ENCODE data around the gene TGFBRAP1. TPM values are rescaled to one million over a fixed set of nuclear protein-coding genes. Genes with fewer than 3 reads are reported as not detected.

The TGFBRAP1 gene
- total and polyA plus RNA-seq, 2 donors from 2014 or later, result 6.7 to 25.8 TPM

GRCh38 chr2:105242286-105242993 lies 87.1 kb downstream of the TGFBRAP1 start:
- H3K4me3 ChIP-seq (ENCODE audit: low read length in 3 of 3), result no peak overlapping the region
- no peak for FAIRE-seq
- intact Hi-C loops (cut with DNase I), result no loop called here

DNA sequence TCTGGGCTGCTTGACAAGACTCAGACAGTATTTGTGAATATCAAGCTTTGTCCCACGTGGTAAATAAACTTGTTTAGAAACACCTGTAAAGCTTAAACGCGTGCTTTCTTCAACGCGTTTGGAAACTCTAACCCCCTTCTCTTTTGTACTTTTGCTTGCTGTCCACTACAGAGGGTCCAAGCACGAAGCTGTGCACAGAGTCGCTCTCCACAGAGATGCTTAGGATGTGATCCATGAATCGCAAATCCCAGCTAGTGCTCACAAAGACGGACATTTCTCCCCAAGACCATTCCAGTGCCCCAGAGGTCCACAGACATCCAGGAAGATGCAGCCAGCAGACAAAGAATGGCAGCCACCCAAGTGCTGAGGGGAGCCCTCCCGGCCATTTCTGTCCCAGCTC lies 88.1 kb downstream of the TGFBRAP1 start, which contains the start of gene GPR45:
Gene GPR45, plus strand, starts transcription at position 301 of the 400 bp plus-strand sequence. CDS start 116 bp downstream, outside the sequence.
- FAIRE-seq (no peak), DNase-seq (no peak)
- Histone ChIP-seq H3K27ac (ENCODE audit: low read depth in 2 of 2, low read length in 2 of 2) (no peak within 1 kb of the TSS), H3K9me3 (ENCODE audit: control insufficient read depth in 2 of 3, insufficient read depth in 1 of 3, low read length in 3 of 3) (no peaks in the 10 kb centered on the region), H3K4me1 (ENCODE audit: control insufficient read depth in 2 of 3, insufficient read depth in 2 of 3, low read depth in 1 of 3, low read length in 3 of 3) (no peaks in the 10 kb centered on the region), H3K9ac (ENCODE audit: low read length in 3 of 3) (no peak within 1 kb of the TSS), H3K4me3 (ENCODE audit: low read length in 3 of 3) (no peak within 1 kb of the TSS), H3K36me3 (ENCODE audit: control insufficient read depth in 2 of 3, insufficient read depth in 3 of 3, low read length in 3 of 3) (no peaks in the 10 kb centered on the region), H3K27me3 (ENCODE audit: control insufficient read depth, insufficient read depth, low read length) (no peaks in the 10 kb centered on the region)
- no peak for TF ChIP-seq CTCF (IDR thresholded peaks at IDR 0.05; ENCODE audit: borderline replicate concordance, extremely low read depth, insufficient read depth)
- intact Hi-C loops (cut with DNase I), result no loop called here

More at GRCh38 chr2:105242286-105242993, 87.1 kb downstream of the TGFBRAP1 start:
- TF ChIP-seq CTCF (IDR thresholded peaks at IDR 0.05; ENCODE audit: borderline replicate concordance, extremely low read depth, insufficient read depth), result no peak
- no peak overlapping the region for H3K9ac ChIP-seq (ENCODE audit: low read length in 3 of 3)
- no peaks in the 10 kb centered on the region for H3K36me3 ChIP-seq (ENCODE audit: control insufficient read depth in 2 of 3, insufficient read depth in 3 of 3, low read length in 3 of 3)
- H3K4me1 ChIP-seq (ENCODE audit: control insufficient read depth in 2 of 3, insufficient read depth in 2 of 3, low read depth in 1 of 3, low read length in 3 of 3), result no peaks in the 10 kb centered on the region
- no peaks in the 10 kb centered on the region for H3K27me3 ChIP-seq (ENCODE audit: control insufficient read depth, insufficient read depth, low read length)
- no peak overlapping the region for H3K27ac ChIP-seq (ENCODE audit: low read depth in 2 of 2, low read length in 2 of 2)
- H3K9me3 ChIP-seq (ENCODE audit: control insufficient read depth in 2 of 3, insufficient read depth in 1 of 3, low read length in 3 of 3), result no peaks in the 10 kb centered on the region
- no peak for DNase-seq

DNA sequence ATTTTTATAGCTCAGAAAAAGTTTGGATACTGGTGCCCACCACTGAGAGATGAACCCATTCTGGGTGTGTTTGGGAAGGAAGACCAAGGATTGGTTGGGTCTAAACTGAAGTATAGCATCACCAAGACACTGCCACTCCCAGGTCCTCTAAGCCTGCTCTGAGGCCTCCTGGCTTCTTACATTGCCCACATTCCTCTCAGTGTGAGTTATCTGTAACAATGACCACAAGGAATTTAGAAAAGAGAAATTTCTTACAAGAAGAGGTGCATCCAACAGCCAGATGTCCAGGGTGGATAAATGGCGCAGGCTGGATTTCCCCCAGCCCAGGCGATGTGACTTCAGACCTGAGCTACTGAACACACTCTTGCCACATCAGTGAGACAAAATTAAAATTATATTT lies 89.6 kb downstream of the TGFBRAP1 start:
- no peak for TF ChIP-seq CTCF (IDR thresholded peaks at IDR 0.05; ENCODE audit: borderline replicate concordance, extremely low read depth, insufficient read depth)
- peaks cover 0 to 2% (median 0%) of the 10 kb centered on the region in 3 donors for H3K4me1 ChIP-seq (ENCODE audit: control insufficient read depth in 2 of 3, insufficient read depth in 2 of 3, low read depth in 1 of 3, low read length in 3 of 3)
- no peak overlapping the region for H3K4me3 ChIP-seq (ENCODE audit: low read length in 3 of 3)
- no peak overlapping the region for H3K9ac ChIP-seq (ENCODE audit: low read length in 3 of 3)
- no peaks in the 10 kb centered on the region for H3K9me3 ChIP-seq (ENCODE audit: control insufficient read depth in 2 of 3, insufficient read depth in 1 of 3, low read length in 3 of 3)
- FAIRE-seq (no peak), DNase-seq (no peak)
- H3K36me3 ChIP-seq (ENCODE audit: control insufficient read depth in 2 of 3, insufficient read depth in 3 of 3, low read length in 3 of 3), result no peaks in the 10 kb centered on the region
- H3K27ac ChIP-seq (ENCODE audit: low read depth in 2 of 2, low read length in 2 of 2), result no peak overlapping the region
- intact Hi-C loops (cut with DNase I), result loop anchor here (5.0 kb wide), 1 partner anchor 128 kb away; no protein-coding TSS in a partner anchor
- H3K27me3 ChIP-seq (ENCODE audit: control insufficient read depth, insufficient read depth, low read length), result no peaks in the 10 kb centered on the region
